NCI-H510A treated with DMSO at 0.1 percent for 48 hours (cell line): ENCODE results near the gene SBF1.
"Not testable (repeated sequence)": the region's sequence is repeated elsewhere in the genome, so short reads cannot be mapped to it uniquely, and the experiment has no call there.

ENCODE experiments used
- DNase-seq: peaks from one replicate; lab custom pipeline; 2025; lab: John Stamatoyannopoulos, UW

The SBF1 gene

GRCh38 chr22:50422961-50423815, 51.6 kb downstream of the SBF1 start:
- no peak for DNase-seq

- no peak for DNase-seq
Observed at GRCh38 chr22:50422046-50422445, 52.8 kb downstream of the SBF1 start.

- no peak for DNase-seq
Observed at GRCh38 chr22:50420581-50420980, 54.3 kb downstream of the SBF1 start.

- no peak for DNase-seq
Observed at GRCh38 chr22:50420015-50420414, 54.8 kb downstream of the SBF1 start.

- no peak for DNase-seq
Observed at GRCh38 chr22:50419116-50419515, 55.7 kb downstream of the SBF1 start.

GRCh38 chr22:50418624-50419023, 56.2 kb downstream of the SBF1 start:
- DNase-seq = no peak

GRCh38 chr22:50417411-50418210, 57.2 kb downstream of the SBF1 start:
- no peak for DNase-seq

GRCh38 chr22:50416996-50417395, 57.8 kb downstream of the SBF1 start:
- no peak for DNase-seq

- no peak for DNase-seq
Observed at GRCh38 chr22:50415426-50415825, 59.4 kb downstream of the SBF1 start.

GRCh38 chr22:50414476-50415248, 60.2 kb downstream of the SBF1 start:
- DNase-seq = no peak

- not testable (repeated sequence) for DNase-seq
Observed at GRCh38 chr22:50408954-50409353, 65.9 kb downstream of the SBF1 start.

GRCh38 chr22:50408311-50408710, 66.5 kb downstream of the SBF1 start:
- DNase-seq = no peak

GRCh38 chr22:50406416-50407170, 68.2 kb downstream of the SBF1 start:
- no peak for DNase-seq

- DNase-seq = no peak
Observed at GRCh38 chr22:50403701-50404101, 71.1 kb downstream of the SBF1 start.

GRCh38 chr22:50401907-50402306, 72.9 kb downstream of the SBF1 start:
- DNase-seq = no peak

- no peak for DNase-seq
Observed at GRCh38 chr22:50400931-50401330, 73.9 kb downstream of the SBF1 start.

- DNase-seq = no peak
Observed at GRCh38 chr22:50400406-50400805, 74.4 kb downstream of the SBF1 start.

GRCh38 chr22:50399751-50400331, 75.0 kb downstream of the SBF1 start:
- DNase-seq = no peak

GRCh38 chr22:50398831-50399648, 75.8 kb downstream of the SBF1 start:
- DNase-seq = no peak

GRCh38 chr22:50397371-50398060, 77.3 kb downstream of the SBF1 start:
- not testable (repeated sequence) for DNase-seq
